Ovary (tissue), 9 donors: ENCODE data around the gene WBP2NL. TPM values are rescaled to one million over a fixed set of nuclear protein-coding genes. Genes with fewer than 3 reads are reported as not detected.

Experiments
- DNase-seq, 5 donors: peaks; one replicate each; pipeline ENCODE4 v3.0.0-alpha.2; 2019 to 2020
- H3K27ac ChIP-seq, 2 donors: fragments of 200-600 bp; one replicate each; pipeline versions ENCODE4 v1.5.1 to v1.8.0; 2019 to 2022
- H3K27me3 ChIP-seq: fragments of 200-600 bp; one replicate; pipeline ENCODE4 v1.8.0; 2022
- H3K36me3 ChIP-seq: fragments of 200-600 bp; sonication (generic); one replicate; pipeline ENCODE4 v1.5.1; 2019
- H3K4me1 ChIP-seq: one replicate; pipeline ENCODE4 v1.8.1; 2013; ENCODE audit warnings: mild to moderate bottlenecking, moderate library complexity; ENCODE audit not compliant: insufficient read depth
- H3K4me3 ChIP-seq: fragments of 200-600 bp; sonication (generic); one replicate; pipeline ENCODE4 v1.5.1; 2017
- H3K9me3 ChIP-seq, 2 donors: fragments of 200-600 bp in 1 of 2; sonication (generic) in 1 of 2; one replicate each; pipeline versions ENCODE4 v1.5.1 to v1.8.1; 2013 to 2019; ENCODE audit warnings: mild to moderate bottlenecking in 1 of 2, moderate library complexity in 1 of 2
- EP300 ChIP-seq: sonication (generic); formaldehyde crosslinking; IDR thresholded peaks from one replicate; pipeline ENCODE4 v1.6.1; 2017; ENCODE audit warnings: antibody characterized with exemption
- POLR2A ChIP-seq: fragments of 450-650 bp; IDR thresholded peaks from one replicate; pipeline ENCODE4 v1.6.1; 2017; ENCODE audit warnings: antibody characterized with exemption, mild to moderate bottlenecking, moderate library complexity
- WGBS, 3 donors: extraction: QIAGEN DNeasy Blood & Tissue Kit in 1 of 3; methylation state at CpG; one replicate each; pipeline versions ENCODE4 v1.1.5 to v1.1.7; 2013 to 2017; 5-methylcytosine and 5-hydroxymethylcytosine counted together
- intact Hi-C, 4 donors: fragments of 100-400 bp; cut with DNase I; formaldehyde crosslinking; loops; one replicate each; pipeline versions ENCODE4 v1.11.0 to v1.15.1; 2022 to 2023
- polyA plus RNA-seq, 2 donors: library from polyadenylated mRNA; stranded (reverse); fragments of 200-250 nt in 1 of 2; fragments of 350-450 nt in 1 of 2; fragmentation: Illumina TruSeq in 1 of 2; extraction: RNeasy Lipid Tissue Mini Kit (QIAGEN cat#74804) in 1 of 2; gene quantifications; one replicate each; pipeline ENCODE4 v1.2.3, GENCODE V29; 2013 to 2014
- total RNA-seq, 7 donors: library from RNA; depleted of rRNA in 2 of 7; stranded (reverse); fragments of >200 nt in 2 of 7; fragmentation: NEBNext Ultra II Directional in 3 of 7; extraction: Animal tissue kit (Norgen Biotek cat#: 25700) in 3 of 7; gene quantifications; one replicate each; pipeline versions ENCODE4 v1.1.0 to v1.2.4, GENCODE V29; 2016 to 2023
- TF ChIP-seq, protein P1 (sequence below), 3 donors: fragments of 450-650 bp in 2 of 3; fragments of 200-600 bp in 1 of 3; IDR thresholded peaks; one replicate each; pipeline versions ENCODE4 v1.5.1 to v1.8.0; 2016 to 2022; ENCODE audit warnings: antibody characterized with exemption in 3 of 3, mild to moderate bottlenecking in 1 of 3
- donor health status: DM: no; HTN: no; CAD: no; lungs with moderate emphysema.
- donor health status: DM: no; HTN: no; CAD: no.
- donor health status: Bipolar disorder and iron deficiency.
- donor health status: DM: yes; HTN: yes; CAD: no.
- donor health status: DM: no; HTN: no; CAD: no.
- donor health status: DM: yes; HTN: yes; CAD: no.

WBP2NL gene
- total and polyA plus RNA-seq, 9 donors: 0.48 to 4.5 (median 2.8) TPM

- DNase-seq: no peak
- Histone ChIP-seq H3K27ac (no peak overlapping the region), H3K9me3 (no peaks in the 10 kb centered on the region), H3K36me3 (no peaks in the 10 kb centered on the region), H3K4me3 (no peak overlapping the region), H3K4me1 (no peaks in the 10 kb centered on the region), H3K27me3 (no peaks in the 10 kb centered on the region)
- 86 to 95% (median 90%) methylated on average over 7 of the region's 7 CpGs for WGBS, 3 donors
- TF ChIP-seq EP300 (no peak), POLR2A (no peak)
- TF ChIP-seq, protein P1, sequence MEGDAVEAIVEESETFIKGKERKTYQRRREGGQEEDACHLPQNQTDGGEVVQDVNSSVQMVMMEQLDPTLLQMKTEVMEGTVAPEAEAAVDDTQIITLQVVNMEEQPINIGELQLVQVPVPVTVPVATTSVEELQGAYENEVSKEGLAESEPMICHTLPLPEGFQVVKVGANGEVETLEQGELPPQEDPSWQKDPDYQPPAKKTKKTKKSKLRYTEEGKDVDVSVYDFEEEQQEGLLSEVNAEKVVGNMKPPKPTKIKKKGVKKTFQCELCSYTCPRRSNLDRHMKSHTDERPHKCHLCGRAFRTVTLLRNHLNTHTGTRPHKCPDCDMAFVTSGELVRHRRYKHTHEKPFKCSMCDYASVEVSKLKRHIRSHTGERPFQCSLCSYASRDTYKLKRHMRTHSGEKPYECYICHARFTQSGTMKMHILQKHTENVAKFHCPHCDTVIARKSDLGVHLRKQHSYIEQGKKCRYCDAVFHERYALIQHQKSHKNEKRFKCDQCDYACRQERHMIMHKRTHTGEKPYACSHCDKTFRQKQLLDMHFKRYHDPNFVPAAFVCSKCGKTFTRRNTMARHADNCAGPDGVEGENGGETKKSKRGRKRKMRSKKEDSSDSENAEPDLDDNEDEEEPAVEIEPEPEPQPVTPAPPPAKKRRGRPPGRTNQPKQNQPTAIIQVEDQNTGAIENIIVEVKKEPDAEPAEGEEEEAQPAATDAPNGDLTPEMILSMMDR (IDR thresholded peaks at IDR 0.05): no peak
- intact Hi-C loops: loop anchor here in 1 of 4 donors (5.0 kb wide), 1 partner anchor 47 kb away; no protein-coding TSS in a partner anchor
Observed at GRCh38 chr22:42010778-42011177, 12.2 kb downstream of the WBP2NL start.

DNA sequence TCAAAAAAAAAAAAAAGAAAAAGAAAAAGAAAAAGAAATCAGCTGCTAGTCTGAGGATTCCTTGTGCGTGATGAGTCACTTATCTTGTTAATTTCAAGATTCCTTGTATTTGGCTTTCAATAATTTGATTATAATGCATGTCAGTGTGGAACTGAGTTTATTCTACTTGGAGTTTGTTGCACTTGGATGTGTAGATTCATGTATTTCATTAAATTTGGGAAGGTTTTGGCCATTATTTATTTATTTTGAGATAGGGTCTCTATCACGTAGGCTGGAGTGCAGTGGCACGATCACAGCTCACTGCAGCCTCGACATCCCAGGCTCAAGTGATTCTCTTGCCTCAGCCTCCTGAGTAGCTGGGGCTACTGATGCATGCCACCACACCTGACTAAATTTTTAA is 14.8 kb downstream of the WBP2NL start:
- 67 to 83% (median 82%) methylated on average over 4 of the region's 4 CpGs for WGBS, 3 donors
- intact Hi-C loops: loop anchor here in 1 of 4 donors (5.0 kb wide), 1 partner anchor 44 kb away; no protein-coding TSS in a partner anchor
- TF ChIP-seq, protein P1 (IDR thresholded peaks at IDR 0.05): no peak
- TF ChIP-seq POLR2A (no peak), EP300 (no peak)
- Histone ChIP-seq H3K27me3 (no peaks in the 10 kb centered on the region), H3K27ac (no peak overlapping the region), H3K4me3 (no peak overlapping the region), H3K4me1 (no peaks in the 10 kb centered on the region), H3K36me3 (no peaks in the 10 kb centered on the region), H3K9me3 (no peaks in the 10 kb centered on the region)
- no peak for DNase-seq

DNA sequence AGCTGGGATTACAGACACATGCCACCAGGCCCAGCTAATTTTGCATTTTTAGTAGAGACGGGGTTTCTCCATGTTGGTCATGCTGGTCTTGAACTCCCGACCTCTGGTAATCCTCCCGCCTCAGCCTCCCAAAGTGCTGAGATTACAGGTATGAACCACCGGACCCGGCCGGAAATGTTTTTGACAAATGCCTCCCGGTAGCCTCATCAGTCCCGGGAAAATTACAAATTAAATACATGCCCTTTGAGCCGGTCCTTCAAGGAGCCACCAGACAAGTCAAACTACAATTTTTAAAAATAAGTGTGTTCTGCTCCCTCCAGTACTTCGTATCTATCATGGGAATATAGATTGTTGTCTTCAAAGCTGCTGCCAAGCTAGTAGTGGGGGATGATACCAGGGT is 17.5 kb downstream of the WBP2NL start:
- no peak for DNase-seq
- no peak overlapping the region for H3K27ac ChIP-seq
- 73 to 78% (median 77%) methylated on average over 10 of the region's 10 CpGs for WGBS, 3 donors
- H3K9me3 ChIP-seq: no peaks in the 10 kb centered on the region
- H3K4me3 ChIP-seq: no peak overlapping the region
- no peaks in the 10 kb centered on the region for H3K36me3 ChIP-seq
- intact Hi-C loops: no loop called here
- no peak for TF ChIP-seq EP300
- TF ChIP-seq, protein P1 (IDR thresholded peaks at IDR 0.05): no peak
- TF ChIP-seq POLR2A: no peak
- no peaks in the 10 kb centered on the region for H3K4me1 ChIP-seq
- H3K27me3 ChIP-seq: no peaks in the 10 kb centered on the region

DNA sequence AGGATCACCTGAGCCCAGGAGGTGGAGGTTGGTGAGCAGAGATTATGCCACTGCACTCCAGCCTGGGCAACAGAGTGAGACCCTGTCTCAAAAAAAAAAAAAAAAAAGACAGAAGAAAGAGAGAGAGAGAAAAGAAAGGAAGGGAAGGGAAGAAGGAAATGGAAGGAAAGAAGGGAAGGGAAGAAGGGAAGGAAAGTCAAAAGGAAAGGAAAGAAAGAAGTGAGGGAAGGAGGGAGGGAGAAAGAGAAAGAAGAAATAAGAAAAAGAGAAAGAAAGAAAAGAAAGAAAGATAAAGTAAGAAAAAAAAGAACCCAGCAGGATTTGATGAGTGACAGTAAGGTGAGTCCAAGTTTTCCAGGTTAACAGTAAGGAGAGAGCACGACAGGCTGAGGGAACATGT is 19.6 kb downstream of the WBP2NL start:
- intact Hi-C loops: no loop called here
- TF ChIP-seq, protein P1 (IDR thresholded peaks at IDR 0.05): no peak
- TF ChIP-seq EP300 (no peak), POLR2A (no peak)
- no peak overlapping the region for H3K4me3 ChIP-seq
- no peak for DNase-seq
- no peak overlapping the region for H3K27ac ChIP-seq
- H3K4me1 ChIP-seq: no peaks in the 10 kb centered on the region
- H3K9me3 ChIP-seq: no peaks in the 10 kb centered on the region
- 51 to 66% (median 57%) methylated on average over 1 of the region's 1 CpG for WGBS, 3 donors
- no peaks in the 10 kb centered on the region for H3K36me3 ChIP-seq
- no peaks in the 10 kb centered on the region for H3K27me3 ChIP-seq
